GM10248 (cell line): Measurements from ENCODE around the gene KIF9.
"Not testable (repeated sequence)": the region's sequence is repeated elsewhere in the genome, so short reads cannot be mapped to it uniquely, and the experiment has no call there.

ENCODE experiments used
- CTCF ChIA-PET: fragments of 300-600 bp; sonication (Branson Sonifier 250); formaldehyde crosslinking; extraction: SDS; loops from one replicate; lab custom pipeline; 2021; ENCODE audit warnings: antibody characterized with exemption; lab: Yijun Ruan, JAX
- POLR2A ChIA-PET: fragments of 350-650 bp; sonication (Branson Sonifier 250); formaldehyde crosslinking; extraction: SDS; loops from one replicate; lab custom pipeline; 2020; ENCODE audit warnings: antibody characterized with exemption; lab: Yijun Ruan, JAX
- DNase-seq: peaks from one replicate; pipeline ENCODE4 v3.0.0; 2012; ENCODE audit errors: extremely low spot score
- TF ChIP-seq, protein P1 (sequence below): IDR thresholded peaks from 2 replicates; pipeline ENCODE4 v1.5.1; 2012; ENCODE audit warnings: mild to moderate bottlenecking, low read depth; ENCODE audit errors: extremely low read depth, missing control alignments, control extremely low read depth

KIF9 gene

GRCh38 chr3:47315069-47315647 is 32.6 kb upstream of the KIF9 start:
- TF ChIP-seq, protein P1, sequence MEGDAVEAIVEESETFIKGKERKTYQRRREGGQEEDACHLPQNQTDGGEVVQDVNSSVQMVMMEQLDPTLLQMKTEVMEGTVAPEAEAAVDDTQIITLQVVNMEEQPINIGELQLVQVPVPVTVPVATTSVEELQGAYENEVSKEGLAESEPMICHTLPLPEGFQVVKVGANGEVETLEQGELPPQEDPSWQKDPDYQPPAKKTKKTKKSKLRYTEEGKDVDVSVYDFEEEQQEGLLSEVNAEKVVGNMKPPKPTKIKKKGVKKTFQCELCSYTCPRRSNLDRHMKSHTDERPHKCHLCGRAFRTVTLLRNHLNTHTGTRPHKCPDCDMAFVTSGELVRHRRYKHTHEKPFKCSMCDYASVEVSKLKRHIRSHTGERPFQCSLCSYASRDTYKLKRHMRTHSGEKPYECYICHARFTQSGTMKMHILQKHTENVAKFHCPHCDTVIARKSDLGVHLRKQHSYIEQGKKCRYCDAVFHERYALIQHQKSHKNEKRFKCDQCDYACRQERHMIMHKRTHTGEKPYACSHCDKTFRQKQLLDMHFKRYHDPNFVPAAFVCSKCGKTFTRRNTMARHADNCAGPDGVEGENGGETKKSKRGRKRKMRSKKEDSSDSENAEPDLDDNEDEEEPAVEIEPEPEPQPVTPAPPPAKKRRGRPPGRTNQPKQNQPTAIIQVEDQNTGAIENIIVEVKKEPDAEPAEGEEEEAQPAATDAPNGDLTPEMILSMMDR: no peak
- ChIA-PET POLR2A (no interaction called here), CTCF (interaction anchor here (0.9 to 3.3 kb wide), 7 partner anchors 9 to 150 kb away, joined by 3 to 38 read pairs (median 5); no protein-coding TSS in a partner anchor)
- no peak for DNase-seq

DNA sequence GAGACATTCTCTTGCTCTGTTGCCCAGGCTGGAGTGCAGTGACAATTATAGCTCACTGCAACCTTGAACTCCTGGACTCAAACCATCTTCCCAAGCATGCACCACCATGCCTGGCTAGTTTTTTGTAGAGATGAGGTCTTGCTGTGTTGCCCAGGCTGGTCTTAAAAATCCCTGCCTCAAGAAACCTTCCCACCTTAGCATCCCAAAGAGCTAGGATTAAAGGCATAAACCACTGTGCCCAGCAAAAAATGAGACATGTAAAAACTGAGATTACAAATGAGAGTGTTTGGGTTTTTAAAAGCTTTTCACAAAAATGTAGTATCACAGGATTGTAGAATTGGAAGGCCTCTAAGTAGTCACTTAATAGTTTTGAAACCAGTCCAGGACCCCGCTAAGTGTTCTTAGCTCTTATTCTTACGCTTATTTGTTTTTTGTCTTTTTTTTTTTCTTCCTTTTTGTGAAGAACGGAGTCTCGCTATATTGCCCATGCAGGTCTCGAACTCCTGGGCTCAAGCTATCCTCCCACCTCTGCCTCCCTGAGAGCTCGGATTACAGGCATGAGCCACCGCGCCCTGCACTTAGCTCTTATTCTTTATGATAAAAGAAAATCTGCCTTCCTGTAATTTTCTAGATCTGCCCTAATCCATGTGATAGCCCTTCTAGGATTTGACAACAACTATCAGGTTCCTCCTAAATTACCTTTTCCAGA is 31.6 kb upstream of the KIF9 start:
- no peak for DNase-seq
- ChIA-PET POLR2A (interaction anchor here (0.7 kb wide), 2 partner anchors 25 to 364 kb away, joined by 3 to 4 read pairs; no protein-coding TSS in a partner anchor), CTCF (interaction anchor here (0.9 to 3.3 kb wide), 12 partner anchors 8 to 149 kb away, joined by 3 to 38 read pairs (median 3); partner anchors contain the start of genes KIF9 and KLHL18)
- TF ChIP-seq, protein P1: no peak

DNA sequence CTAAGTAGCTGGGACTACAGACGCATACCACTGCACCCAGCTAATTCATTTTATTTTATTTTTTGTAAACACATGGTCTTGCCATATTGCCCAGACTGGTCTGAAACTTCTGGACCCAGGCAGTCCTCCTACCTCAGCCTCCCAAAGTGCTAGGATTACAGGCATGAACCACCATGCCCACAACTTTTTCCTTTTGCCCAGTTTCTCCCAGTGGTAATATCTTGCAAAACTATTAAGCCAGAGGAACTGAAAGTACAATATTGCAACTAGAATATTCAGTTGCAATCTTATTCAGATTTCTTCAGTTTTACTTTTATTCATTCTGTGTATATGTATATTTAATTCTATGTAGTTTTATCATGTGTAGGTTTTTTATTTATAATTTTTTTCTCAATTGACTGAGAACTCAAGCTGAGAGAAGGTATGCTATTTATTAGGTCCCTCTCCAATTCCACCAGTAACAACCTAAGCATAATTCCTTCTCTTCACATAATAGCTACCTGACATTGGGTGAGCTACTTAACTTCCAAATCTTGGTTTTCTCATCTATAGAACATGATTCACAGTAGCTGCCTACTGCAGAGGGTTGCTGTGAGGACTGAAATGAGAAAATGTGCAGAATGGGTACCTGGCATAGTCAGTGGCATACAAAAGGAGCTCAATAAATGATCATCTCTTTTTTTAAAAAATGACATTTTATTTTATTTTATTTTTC is 30.9 kb upstream of the KIF9 start:
- TF ChIP-seq, protein P1: no peak
- no peak for DNase-seq
- CTCF ChIA-PET: interaction anchor here (1.0 to 3.3 kb wide), 11 partner anchors 9 to 149 kb away, joined by 3 to 38 read pairs (median 3); partner anchors contain the start of genes KIF9 and KLHL18
- POLR2A ChIA-PET: interaction anchor here (0.7 kb wide), 2 partner anchors 24 to 363 kb away, joined by 3 to 4 read pairs; no protein-coding TSS in a partner anchor

DNA sequence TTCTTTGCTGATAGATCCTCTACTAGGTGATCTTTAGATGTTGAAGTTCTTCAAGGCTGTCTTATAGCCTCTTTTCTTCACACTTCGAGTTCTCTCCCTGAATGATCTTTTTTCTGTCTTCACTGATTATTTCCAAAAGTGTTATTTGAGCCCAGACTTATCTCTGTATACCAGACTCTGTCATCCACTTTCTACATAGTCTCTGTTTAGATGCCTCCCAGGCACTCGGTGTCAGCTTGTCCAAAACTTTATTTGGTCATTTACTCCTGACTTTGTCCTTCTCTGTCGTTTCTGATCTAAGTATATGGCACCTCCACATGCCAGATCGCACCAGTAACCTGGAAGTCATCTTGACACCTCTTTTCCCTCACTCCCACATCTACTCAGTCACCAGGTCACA is 27.8 kb upstream of the KIF9 start:
- POLR2A ChIA-PET: interaction anchor here (1.0 kb wide), 1 partner anchor 146 kb away, joined by 3 read pairs; the partner anchor contains the start of gene SETD2
- TF ChIP-seq, protein P1: no peak
- CTCF ChIA-PET: interaction anchor here (0.6 to 1.3 kb wide), 5 partner anchors 12 to 184 kb away, joined by 3 to 5 read pairs (median 3); no protein-coding TSS in a partner anchor
- no peak for DNase-seq

GRCh38 chr3:47309231-47309630 is 26.6 kb upstream of the KIF9 start:
- POLR2A ChIA-PET: interaction anchor here (1.0 kb wide), 1 partner anchor 145 kb away, joined by 3 read pairs; the partner anchor contains the start of gene SETD2
- not testable (repeated sequence) for DNase-seq
- CTCF ChIA-PET: interaction anchor here (1.2 kb wide), 1 partner anchor 15 kb away, joined by 5 read pairs; no protein-coding TSS in a partner anchor

DNA sequence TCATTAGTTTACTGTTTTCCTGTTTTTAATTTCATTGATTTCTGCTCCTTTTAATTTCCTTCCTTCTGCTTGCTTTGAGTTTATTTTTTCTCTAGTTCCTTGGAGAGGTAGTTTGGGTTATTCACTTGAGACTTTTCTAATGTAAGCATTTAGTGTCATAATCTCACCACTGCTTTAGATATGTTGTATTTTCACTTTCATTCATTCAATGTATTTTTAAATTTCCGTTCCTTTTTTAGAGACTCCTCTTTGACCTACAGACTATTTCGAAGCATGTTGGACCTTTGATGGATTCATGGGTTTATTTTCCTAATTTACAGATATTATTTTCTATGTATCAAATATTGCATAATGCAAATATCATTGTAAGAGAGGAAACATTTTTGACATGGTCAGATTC is 23.4 kb upstream of the KIF9 start:
- POLR2A ChIA-PET: no interaction called here
- no peak for DNase-seq
- TF ChIP-seq, protein P1: no peak
- CTCF ChIA-PET: interaction anchor here (0.8 to 1.7 kb wide), 5 partner anchors 9 to 142 kb away, joined by 3 to 5 read pairs (median 3); no protein-coding TSS in a partner anchor
